Measurements from ENCODE around the gene LHPP.

- no peak for TF ChIP-seq CTCF (IDR thresholded peaks at IDR 0.05)
- no peak for TF ChIP-seq POLR2A (IDR thresholded peaks at IDR 0.05)
Measured at GRCh38 chr10:124652701-124653100, 191.1 kb downstream of the LHPP start.
